H9 (cell line): ENCODE data around the gene PDX1. TPM values are rescaled to one million over a fixed set of nuclear protein-coding genes. Genes with fewer than 3 reads are reported as not detected.

ENCODE experiments used
- DNase-seq: peaks from one replicate; pipeline ENCODE4 v3.0.0-alpha.2; 2017
- H2AFZ ChIP-seq: one replicate; pipeline ENCODE4 v1.6.1; 2013; ENCODE audit warnings: mild to moderate bottlenecking, low read length, control low read depth, moderate library complexity
- H2AK5ac ChIP-seq: 2 replicates; pipeline ENCODE4 v1.6.1; 2013; ENCODE audit warnings: low read length, control low read depth, mixed read lengths; ENCODE audit not compliant: insufficient read length
- H2BK120ac ChIP-seq: one replicate; pipeline ENCODE4 v1.6.1; 2013; ENCODE audit warnings: low read depth, mild to moderate bottlenecking, low read length, control low read depth, inconsistent platforms; ENCODE audit not compliant: poor library complexity, severe bottlenecking
- H2BK12ac ChIP-seq: 2 replicates; pipeline ENCODE4 v1.6.1; 2013; ENCODE audit warnings: low read length, control low read depth, mixed read lengths, low read depth; ENCODE audit not compliant: insufficient read length
- H2BK15ac ChIP-seq: 2 replicates; pipeline ENCODE4 v1.6.1; 2013; ENCODE audit warnings: low read depth, low read length, control low read depth
- H2BK20ac ChIP-seq: one replicate; pipeline ENCODE4 v1.6.1; 2013; ENCODE audit warnings: low read depth, mild to moderate bottlenecking, low read length, control low read depth, inconsistent platforms; ENCODE audit not compliant: poor library complexity, severe bottlenecking
- H2BK5ac ChIP-seq: 2 replicates; pipeline ENCODE4 v1.6.1; 2013; ENCODE audit warnings: low read length, control low read depth, mixed read lengths; ENCODE audit not compliant: insufficient read length
- H3K14ac ChIP-seq: 2 replicates; pipeline ENCODE4 v1.6.1; 2013; ENCODE audit warnings: low read length, control low read depth; ENCODE audit not compliant: insufficient read depth
- H3K18ac ChIP-seq: 2 replicates; pipeline ENCODE4 v1.6.1; 2013; ENCODE audit warnings: low read depth, mild to moderate bottlenecking, mixed read lengths, low read length, control low read depth; ENCODE audit not compliant: insufficient read length
- H3K23ac ChIP-seq: 2 replicates; pipeline ENCODE4 v1.6.1; 2013; ENCODE audit warnings: low read length, control low read depth, mixed read lengths, low read depth; ENCODE audit not compliant: insufficient read length
- H3K23me2 ChIP-seq: 2 replicates; pipeline ENCODE4 v1.6.1; 2013; ENCODE audit warnings: low read depth, mild to moderate bottlenecking, mixed read lengths, low read length, control low read depth; ENCODE audit not compliant: insufficient read length, poor library complexity, severe bottlenecking
- H3K27ac ChIP-seq: 2 replicates; pipeline ENCODE4 v1.5.1; 2013; ENCODE audit warnings: low read length, control low read depth, mixed read lengths, low read depth; ENCODE audit not compliant: insufficient read length
- H3K27me3 ChIP-seq: 2 replicates; pipeline ENCODE4 v1.6.1; 2013; ENCODE audit warnings: low read length, control low read depth, inconsistent platforms; ENCODE audit not compliant: insufficient read depth
- H3K4ac ChIP-seq: 2 replicates; pipeline ENCODE4 v1.6.1; 2013; ENCODE audit warnings: low read depth, mild to moderate bottlenecking, control low read depth, inconsistent platforms, low read length, moderate library complexity
- H3K4me1 ChIP-seq: 2 replicates; pipeline ENCODE4 v1.6.1; 2013; ENCODE audit warnings: low read length, control low read depth, inconsistent platforms; ENCODE audit not compliant: insufficient read depth
- H3K4me2 ChIP-seq: 2 replicates; pipeline ENCODE4 v1.6.1; 2013; ENCODE audit warnings: low read length, control low read depth, mixed read lengths; ENCODE audit not compliant: insufficient read length, insufficient read depth
- H3K56ac ChIP-seq: 2 replicates; pipeline ENCODE4 v1.6.1; 2013; ENCODE audit warnings: low read depth, mild to moderate bottlenecking, mixed read lengths, low read length, control low read depth; ENCODE audit not compliant: insufficient read length
- H3K79me1 ChIP-seq: 2 replicates; pipeline ENCODE4 v1.6.1; 2013; ENCODE audit warnings: low read depth, mild to moderate bottlenecking, moderate library complexity, low read length, control low read depth, inconsistent platforms; ENCODE audit not compliant: insufficient read depth, poor library complexity, severe bottlenecking
- H3K79me2 ChIP-seq: 2 replicates; pipeline ENCODE4 v1.6.1; 2013; ENCODE audit warnings: low read length, control low read depth, inconsistent platforms; ENCODE audit not compliant: insufficient read depth
- H3K9ac ChIP-seq: 2 replicates; pipeline ENCODE4 v1.6.1; 2013; ENCODE audit warnings: low read length, control low read depth, mixed read lengths; ENCODE audit not compliant: insufficient read length; ENCODE audit errors: extremely low read depth
- H3K9me3 ChIP-seq: one replicate; pipeline ENCODE4 v1.6.1; 2013; ENCODE audit warnings: low read depth, low read length, inconsistent platforms; ENCODE audit not compliant: control insufficient read depth
- H3T11ph ChIP-seq: one replicate; pipeline ENCODE4 v1.6.1; 2013; ENCODE audit warnings: mild to moderate bottlenecking, low read length, control low read depth, inconsistent platforms
- H4K20me1 ChIP-seq: one replicate; pipeline ENCODE4 v1.6.1; 2013; ENCODE audit not compliant: control insufficient read depth, insufficient read length, insufficient read depth
- H4K5ac ChIP-seq: 2 replicates; pipeline ENCODE4 v1.6.1; 2013; ENCODE audit warnings: low read depth, mild to moderate bottlenecking, mixed read lengths, low read length, control low read depth; ENCODE audit not compliant: insufficient read length
- H4K8ac ChIP-seq: replicated peaks from 2 replicates; pipeline ENCODE4 v1.6.1; 2013; ENCODE audit warnings: low read length, control low read depth, mixed read lengths, low read depth; ENCODE audit not compliant: insufficient read length
- H4K91ac ChIP-seq: 2 replicates; pipeline ENCODE4 v1.6.1; 2013; ENCODE audit warnings: low read depth, mild to moderate bottlenecking, moderate library complexity, mixed read lengths, low read length, control low read depth; ENCODE audit not compliant: insufficient read length
- H3K27ac Mint-ChIP-seq, 3 experiments: 2 replicates in 2 of 3; 3 replicates in 1 of 3; pipeline ENCODE4 v1.8.0; 2020 to 2021; ENCODE audit warnings: mixed read lengths in 3 of 3, mild to moderate bottlenecking in 1 of 3, moderate library complexity in 1 of 3
- H3K27me3 Mint-ChIP-seq: 2 replicates; pipeline ENCODE4 v1.8.0; 2021; ENCODE audit warnings: low read depth, mild to moderate bottlenecking, moderate library complexity, mixed read lengths
- H3K36me3 Mint-ChIP-seq, 3 experiments: 2 replicates in 2 of 3; 3 replicates in 1 of 3; pipeline ENCODE4 v1.8.0; 2020 to 2021; ENCODE audit warnings: low read depth in 3 of 3, mixed read lengths in 3 of 3; ENCODE audit not compliant: insufficient read depth in 1 of 3
- H3K4me1 Mint-ChIP-seq, 2 experiments: 2 replicates each; pipeline ENCODE4 v1.8.0; 2020; ENCODE audit warnings: mixed read lengths in 2 of 2
- H3K4me3 Mint-ChIP-seq, 2 experiments: 2 replicates in 1 of 2; 3 replicates in 1 of 2; pipeline ENCODE4 v1.8.0; 2020 to 2021; ENCODE audit warnings: mild to moderate bottlenecking in 2 of 2, mixed read lengths in 2 of 2, moderate library complexity in 1 of 2
- H3K9me3 Mint-ChIP-seq, 2 experiments: 2 replicates in 1 of 2; 3 replicates in 1 of 2; pipeline ENCODE4 v1.8.0; 2020; ENCODE audit warnings: mild to moderate bottlenecking in 2 of 2, mixed read lengths in 2 of 2, moderate library complexity in 1 of 2
- WGBS: extraction: QIAGEN DNeasy Blood & Tissue Kit; methylation state at CpG from one replicate; pipeline ENCODE4 v1.1.7; 2013; ENCODE audit warnings: missing lambda C conversion rate, low lambda C conversion rate, mixed read lengths; ENCODE audit not compliant: insufficient read length; ENCODE audit errors: extremely low coverage; 5-methylcytosine and 5-hydroxymethylcytosine counted together
- total RNA-seq: library from RNA; stranded (reverse); gene quantifications from 2 replicates; pipeline ENCODE4 v1.2.1, GENCODE V29; 2021
- TF ChIP-seq, protein P1 (sequence below): fragments of 200-600 bp; sonication (generic); conservative IDR thresholded peaks from 3 replicates; pipeline ENCODE4 v1.8.0; 2021; ENCODE audit warnings: antibody characterized with exemption, mild to moderate bottlenecking

Gene PDX1
- total RNA-seq, 1 experiment from 2014 or later: not detected

DNA sequence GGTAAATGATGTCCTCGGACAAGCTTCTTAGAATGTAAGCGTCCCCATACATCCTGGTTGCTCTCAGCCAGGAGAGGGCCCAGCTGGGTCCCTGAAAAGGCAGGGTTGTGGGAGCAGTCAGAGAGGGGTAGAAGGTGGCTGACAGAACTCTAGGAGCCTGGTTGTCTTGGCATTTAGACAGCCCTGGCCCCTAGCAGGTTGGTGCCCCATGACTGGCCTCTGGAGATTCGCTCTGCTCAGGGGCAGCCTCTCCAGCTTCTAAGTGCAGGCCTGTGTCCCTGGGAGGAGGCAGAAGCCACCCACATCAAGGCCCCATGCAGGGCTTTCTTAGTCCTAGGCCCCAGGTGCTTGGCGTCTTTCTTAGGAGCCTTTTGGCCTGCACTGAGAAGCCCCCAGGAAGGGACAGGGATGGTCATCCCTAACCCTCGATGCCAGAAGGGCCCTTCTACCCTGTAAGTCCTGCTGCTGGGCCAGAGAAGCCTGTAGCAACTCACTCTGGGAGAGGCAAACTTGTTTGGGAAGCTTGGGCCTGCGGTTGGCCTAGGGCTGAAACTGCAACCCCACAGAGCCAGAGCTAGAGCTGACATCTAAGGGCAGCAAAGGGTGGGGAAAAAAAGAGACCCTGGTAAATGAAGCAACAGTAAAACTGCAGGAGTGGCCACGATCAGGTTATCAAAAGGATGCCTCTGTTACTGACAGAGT, 52.1 kb downstream of the PDX1 start:
- H3K56ac ChIP-seq: no peak overlapping the region
- H3K14ac ChIP-seq: no peak overlapping the region
- H4K91ac ChIP-seq: no peak overlapping the region
- H2BK120ac ChIP-seq: no peak overlapping the region
- no peak overlapping the region for H2BK15ac ChIP-seq
- Mint-ChIP-seq H3K4me3 (peak overlapping the region in 1 of 2 experiments; percentile 60; a peak in 1 of 5 replicates), H3K9me3 (peaks cover 7 to 24% of the 10 kb centered on the region in 2 experiments), H3K27me3 (peaks cover 100% of the 10 kb centered on the region), H3K36me3 (no peaks in the 10 kb centered on the region), H3K4me1 (peaks cover 23 to 35% of the 10 kb centered on the region in 2 experiments), H3K27ac (peak overlapping the region in 1 of 3 experiments; percentile 76; a peak in 1 of 7 replicates)
- no peak overlapping the region for H2BK12ac ChIP-seq
- H3K79me2 ChIP-seq: no peaks in the 10 kb centered on the region
- DNase-seq: no peak
- peaks cover 4% of the 10 kb centered on the region for H4K20me1 ChIP-seq
- peaks cover 99% of the 10 kb centered on the region for H3K27me3 ChIP-seq
- no peaks in the 10 kb centered on the region for H3K9me3 ChIP-seq
- no peak overlapping the region for H2BK20ac ChIP-seq
- H3K4ac ChIP-seq: no peak overlapping the region
- H2AK5ac ChIP-seq: no peak overlapping the region
- no peak overlapping the region for H2BK5ac ChIP-seq
- H3T11ph ChIP-seq: no peak overlapping the region
- H3K4me2 ChIP-seq: no peak overlapping the region
- no peak overlapping the region for H3K27ac ChIP-seq
- H3K79me1 ChIP-seq: no peaks in the 10 kb centered on the region
- H3K9ac ChIP-seq: no peak overlapping the region
- no CpG with 5 or more reads among the region's 7 CpGs for WGBS
- peaks cover 9% of the 10 kb centered on the region for H3K4me1 ChIP-seq
- no peak overlapping the region for H4K5ac ChIP-seq
- no peak overlapping the region for H3K18ac ChIP-seq
- no peak overlapping the region for H2AFZ ChIP-seq
- H4K8ac ChIP-seq: no peak overlapping the region
- no peaks in the 10 kb centered on the region for H3K23me2 ChIP-seq
- TF ChIP-seq, protein P1, sequence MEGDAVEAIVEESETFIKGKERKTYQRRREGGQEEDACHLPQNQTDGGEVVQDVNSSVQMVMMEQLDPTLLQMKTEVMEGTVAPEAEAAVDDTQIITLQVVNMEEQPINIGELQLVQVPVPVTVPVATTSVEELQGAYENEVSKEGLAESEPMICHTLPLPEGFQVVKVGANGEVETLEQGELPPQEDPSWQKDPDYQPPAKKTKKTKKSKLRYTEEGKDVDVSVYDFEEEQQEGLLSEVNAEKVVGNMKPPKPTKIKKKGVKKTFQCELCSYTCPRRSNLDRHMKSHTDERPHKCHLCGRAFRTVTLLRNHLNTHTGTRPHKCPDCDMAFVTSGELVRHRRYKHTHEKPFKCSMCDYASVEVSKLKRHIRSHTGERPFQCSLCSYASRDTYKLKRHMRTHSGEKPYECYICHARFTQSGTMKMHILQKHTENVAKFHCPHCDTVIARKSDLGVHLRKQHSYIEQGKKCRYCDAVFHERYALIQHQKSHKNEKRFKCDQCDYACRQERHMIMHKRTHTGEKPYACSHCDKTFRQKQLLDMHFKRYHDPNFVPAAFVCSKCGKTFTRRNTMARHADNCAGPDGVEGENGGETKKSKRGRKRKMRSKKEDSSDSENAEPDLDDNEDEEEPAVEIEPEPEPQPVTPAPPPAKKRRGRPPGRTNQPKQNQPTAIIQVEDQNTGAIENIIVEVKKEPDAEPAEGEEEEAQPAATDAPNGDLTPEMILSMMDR: no peak
- H3K23ac ChIP-seq: no peak overlapping the region
